ENCODE results near the gene MBD1.
"Not testable (repeated sequence)": the region's sequence is repeated elsewhere in the genome, so short reads cannot be mapped to it uniquely, and the experiment has no call there.

The MBD1 gene

GRCh38 chr18:50240080-50240563 lies 41.2 kb downstream of the MBD1 start:
- Histone ChIP-seq H3K36me3 (replicated peaks; ENCODE audit: low read depth, low read length) (no peaks in the 10 kb centered on the region), H3K4me1 (ENCODE audit: low read length) (peaks cover 7% of the 10 kb centered on the region), H4K20me1 (ENCODE audit: insufficient read depth, low read length) (no peaks in the 10 kb centered on the region), H3K27ac (ENCODE audit: low read length) (no peak overlapping the region), H3K79me2 (ENCODE audit: low read length) (no peaks in the 10 kb centered on the region), H3K9ac (ENCODE audit: low read length) (no peak overlapping the region), H2AFZ (ENCODE audit: low read depth, low read length) (no peak overlapping the region), H3K9me3 (ENCODE audit: insufficient read depth, low read length) (no peaks in the 10 kb centered on the region), H3K27me3 (ENCODE audit: low read depth, low read length) (no peaks in the 10 kb centered on the region), H3K4me3 (ENCODE audit: low read length) (no peak overlapping the region), H3K4me2 (ENCODE audit: low read length) (no peak overlapping the region)
- no peak for TF ChIP-seq EZH2phosphoT487 (IDR thresholded peaks at IDR 0.05; ENCODE audit: low read depth)
- no peak for TF ChIP-seq CTCF (IDR thresholded peaks at IDR 0.05; ENCODE audit: low read depth, low read length)

- Histone ChIP-seq H3K4me3 (ENCODE audit: low read length) (no peak overlapping the region), H4K20me1 (ENCODE audit: insufficient read depth, low read length) (no peaks in the 10 kb centered on the region)
Observed at GRCh38 chr18:50232419-50232818, 48.9 kb downstream of the MBD1 start.

GRCh38 chr18:50231621-50232020 lies 49.7 kb downstream of the MBD1 start:
- H3K4me3 ChIP-seq (ENCODE audit: low read length): no peak overlapping the region
- H3K4me1 ChIP-seq (ENCODE audit: low read length): peaks cover 7% of the 10 kb centered on the region
- H3K9ac ChIP-seq (ENCODE audit: low read length): no peak overlapping the region
- no peaks in the 10 kb centered on the region for H3K36me3 ChIP-seq (replicated peaks; ENCODE audit: low read depth, low read length)
- H3K27ac ChIP-seq (ENCODE audit: low read length): no peak overlapping the region
- H3K9me3 ChIP-seq (ENCODE audit: insufficient read depth, low read length): no peaks in the 10 kb centered on the region
- no peak overlapping the region for H3K4me2 ChIP-seq (ENCODE audit: low read length)
- no peaks in the 10 kb centered on the region for H3K79me2 ChIP-seq (ENCODE audit: low read length)
- H3K27me3 ChIP-seq (ENCODE audit: low read depth, low read length): peaks cover 17% of the 10 kb centered on the region
- no peaks in the 10 kb centered on the region for H4K20me1 ChIP-seq (ENCODE audit: insufficient read depth, low read length)
- no peak overlapping the region for H2AFZ ChIP-seq (ENCODE audit: low read depth, low read length)
- TF ChIP-seq EZH2phosphoT487 (IDR thresholded peaks at IDR 0.05; ENCODE audit: low read depth) (no peak), CTCF (IDR thresholded peaks at IDR 0.05; ENCODE audit: low read depth, low read length) (no peak)

More at GRCh38 chr18:50232419-50232818, 48.9 kb downstream of the MBD1 start:
- peaks cover 2% of the 10 kb centered on the region for H3K4me1 ChIP-seq (ENCODE audit: low read length)
- H3K27ac ChIP-seq (ENCODE audit: low read length): no peak overlapping the region
- no peaks in the 10 kb centered on the region for H3K79me2 ChIP-seq (ENCODE audit: low read length)
- H2AFZ ChIP-seq (ENCODE audit: low read depth, low read length): no peak overlapping the region
- no peak overlapping the region for H3K4me2 ChIP-seq (ENCODE audit: low read length)
- no peak overlapping the region for H3K9ac ChIP-seq (ENCODE audit: low read length)
- TF ChIP-seq CTCF (IDR thresholded peaks at IDR 0.05; ENCODE audit: low read depth, low read length): no peak
- no peak for TF ChIP-seq EZH2phosphoT487 (IDR thresholded peaks at IDR 0.05; ENCODE audit: low read depth)
- H3K27me3 ChIP-seq (ENCODE audit: low read depth, low read length): peaks cover 17% of the 10 kb centered on the region
- no peaks in the 10 kb centered on the region for H3K9me3 ChIP-seq (ENCODE audit: insufficient read depth, low read length)
- H3K36me3 ChIP-seq (replicated peaks; ENCODE audit: low read depth, low read length): no peaks in the 10 kb centered on the region

DNA sequence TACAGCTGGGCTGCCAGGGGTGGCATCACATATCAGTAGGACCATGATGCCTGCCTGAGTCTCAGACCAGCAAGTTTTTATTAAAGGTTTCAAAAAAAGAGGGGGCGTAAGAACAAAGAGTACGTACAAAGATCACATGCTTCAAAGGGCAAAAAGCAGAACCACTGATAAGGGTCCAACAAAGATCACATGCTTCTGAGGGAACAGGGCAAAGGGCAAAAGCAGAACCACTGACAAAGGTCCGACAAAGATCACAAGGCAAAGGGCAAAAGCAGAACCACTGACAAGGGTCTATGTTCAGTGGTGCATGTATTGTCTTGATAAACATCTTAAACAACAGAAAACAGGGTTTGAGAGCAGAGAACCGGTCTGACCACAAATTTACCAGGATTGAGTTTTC lies 61.1 kb downstream of the MBD1 start:
- not testable (repeated sequence) for H3K27ac ChIP-seq (ENCODE audit: low read length); H4K20me1 ChIP-seq (ENCODE audit: insufficient read depth, low read length); H3K4me1 ChIP-seq (ENCODE audit: low read length); H3K4me2 ChIP-seq (ENCODE audit: low read length); H3K9me3 ChIP-seq (ENCODE audit: insufficient read depth, low read length); H3K9ac ChIP-seq (ENCODE audit: low read length); H3K79me2 ChIP-seq (ENCODE audit: low read length); H2AFZ ChIP-seq (ENCODE audit: low read depth, low read length); H3K36me3 ChIP-seq (replicated peaks; ENCODE audit: low read depth, low read length); H3K4me3 ChIP-seq (ENCODE audit: low read length)
- H3K27me3 ChIP-seq (ENCODE audit: low read depth, low read length): peaks cover 40% of the 10 kb centered on the region
